OCI-M2 (cell line): ENCODE measurements around the gene WDFY4.
"Not testable (repeated sequence)": the region's sequence is repeated elsewhere in the genome, so short reads cannot be mapped to it uniquely, and the experiment has no call there.

Source experiments
- DNase-seq: peaks from one replicate; lab custom pipeline; 2025; ENCODE audit not compliant: unreplicated experiment; lab: John Stamatoyannopoulos, UW

Gene WDFY4

DNA sequence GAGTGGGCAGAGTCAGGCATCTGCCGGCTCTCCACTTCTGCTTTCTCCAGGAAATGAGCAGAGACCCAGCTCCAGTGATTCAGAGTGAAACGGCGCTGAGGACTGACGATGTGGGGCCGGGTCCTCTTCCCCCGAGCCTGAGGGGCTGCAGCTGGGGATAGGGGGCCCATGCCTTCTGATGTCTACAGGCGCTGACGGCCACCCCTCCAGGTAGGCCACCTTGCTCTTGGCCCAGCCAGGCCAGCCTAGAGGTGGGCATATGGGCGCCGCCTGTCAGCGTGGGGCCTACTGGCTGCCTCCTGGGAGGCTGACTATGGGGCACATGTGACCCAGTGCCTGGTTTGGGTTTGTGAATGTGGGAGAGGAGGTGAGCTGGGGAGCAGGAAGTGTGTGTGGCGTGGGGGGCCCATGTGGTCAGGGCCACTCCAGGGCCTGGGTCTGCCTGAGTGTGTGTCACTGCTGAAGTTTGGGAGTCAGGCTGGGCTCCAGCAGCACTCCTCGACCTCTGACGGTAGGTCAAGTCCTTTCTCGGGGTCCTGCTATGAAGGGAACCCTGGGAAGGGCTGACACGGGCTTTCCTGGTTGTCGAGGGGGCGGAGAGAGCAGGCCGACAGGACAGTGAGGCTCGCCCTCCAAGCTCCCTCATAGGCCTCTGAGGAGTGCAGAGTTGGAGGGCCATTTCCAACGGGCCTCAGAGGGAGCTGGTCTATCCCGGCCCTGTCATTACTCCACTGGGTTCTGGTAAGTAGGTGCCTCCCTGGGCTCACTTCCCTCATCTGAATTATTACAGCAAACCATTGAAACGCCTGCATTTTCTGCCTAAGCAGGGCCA, at the start of gene WDFY4:
WDFY4 (plus strand) TSS at position 82 of the 832 bp plus-strand sequence. CDS start 24,860 bp downstream, outside the sequence.
- DNase-seq, result no peak

GRCh38 chr10:48634984-48635557, 49.6 kb upstream of the WDFY4 start:
- no peak for DNase-seq

DNA sequence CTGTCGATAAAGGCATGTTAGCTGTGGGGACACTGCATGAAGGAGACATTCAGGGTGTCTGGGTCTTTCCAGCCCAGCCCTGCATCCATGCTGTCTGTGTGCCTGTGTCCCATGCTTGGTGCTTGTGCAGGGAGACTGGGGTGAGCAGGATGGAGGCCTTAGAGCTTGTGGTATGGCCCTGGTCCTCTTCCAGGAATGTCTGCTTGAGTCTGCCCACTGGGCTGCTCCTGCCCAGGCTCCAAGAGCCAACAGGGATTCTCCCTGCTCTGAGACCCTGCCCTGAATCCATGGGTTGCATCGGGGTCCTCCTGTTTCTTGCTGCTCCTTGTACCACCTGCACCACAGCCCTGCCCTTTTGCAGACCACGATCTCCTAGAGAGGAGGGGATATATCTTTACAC, 48.4 kb upstream of the WDFY4 start:
- no peak for DNase-seq

GRCh38 chr10:48636901-48637300, 47.8 kb upstream of the WDFY4 start:
- DNase-seq, result no peak

- no peak for DNase-seq
These were observed 46.5 kb upstream of the WDFY4 start for GRCh38 chr10:48638158-48638557.

- no peak for DNase-seq
These were observed 45.7 kb upstream of the WDFY4 start for GRCh38 chr10:48638739-48639527.

GRCh38 chr10:48639632-48640031, 45.0 kb upstream of the WDFY4 start:
- no peak for DNase-seq

- no peak for DNase-seq
These were observed 44.3 kb upstream of the WDFY4 start for GRCh38 chr10:48640326-48640725.

DNA sequence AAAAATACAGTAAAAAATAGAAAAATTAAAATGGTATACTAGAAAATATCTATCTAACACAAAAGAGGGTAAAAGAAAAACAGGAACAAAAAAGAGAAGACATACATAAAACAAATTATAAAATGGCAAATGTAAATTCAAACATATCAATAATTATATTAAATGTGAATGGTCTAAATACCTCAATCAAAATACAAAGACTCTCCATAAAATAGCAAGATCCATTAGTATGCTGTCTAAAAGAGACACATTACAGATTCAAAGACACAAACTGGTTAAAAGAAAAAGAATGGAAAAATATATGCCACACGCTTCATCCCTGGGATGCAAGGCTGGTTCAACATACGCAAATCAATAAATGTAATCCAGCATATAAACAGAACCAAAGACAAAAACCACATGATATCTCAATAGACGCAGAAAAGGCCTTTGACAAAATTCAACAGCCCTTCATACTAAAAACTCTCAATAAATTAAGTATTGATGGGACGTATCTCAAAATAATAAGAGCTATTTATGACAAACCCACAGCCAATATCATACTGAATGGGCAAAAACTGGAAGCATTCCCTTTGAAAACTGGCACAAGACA, 43.5 kb upstream of the WDFY4 start:
- not testable (repeated sequence) for DNase-seq

DNA sequence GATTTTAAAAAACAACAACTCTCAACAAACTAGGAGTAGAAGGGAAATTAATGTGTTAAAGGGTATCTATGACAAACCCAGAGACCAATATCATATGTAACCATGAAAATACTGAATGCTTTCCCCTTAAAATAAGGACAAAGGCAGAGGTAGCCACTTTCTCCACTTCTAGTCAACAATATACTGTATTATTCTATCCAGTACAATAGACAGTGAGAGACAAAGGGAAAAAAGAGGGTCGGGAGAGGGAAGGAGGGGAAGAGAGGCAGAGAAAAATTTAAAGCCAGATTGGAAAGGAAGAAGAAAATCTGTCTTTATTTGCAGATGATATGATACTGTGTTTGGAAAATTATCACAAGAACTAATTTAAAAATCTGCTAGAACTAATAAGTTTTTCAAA, 39.1 kb upstream of the WDFY4 start:
- no peak for DNase-seq

- DNase-seq, result not testable (repeated sequence)
These were observed 37.6 kb upstream of the WDFY4 start for GRCh38 chr10:48647073-48647472.

- DNase-seq, result no peak
These were observed 36.3 kb upstream of the WDFY4 start for GRCh38 chr10:48648172-48648942.

GRCh38 chr10:48649349-48649944, 35.2 kb upstream of the WDFY4 start:
- no peak for DNase-seq

DNA sequence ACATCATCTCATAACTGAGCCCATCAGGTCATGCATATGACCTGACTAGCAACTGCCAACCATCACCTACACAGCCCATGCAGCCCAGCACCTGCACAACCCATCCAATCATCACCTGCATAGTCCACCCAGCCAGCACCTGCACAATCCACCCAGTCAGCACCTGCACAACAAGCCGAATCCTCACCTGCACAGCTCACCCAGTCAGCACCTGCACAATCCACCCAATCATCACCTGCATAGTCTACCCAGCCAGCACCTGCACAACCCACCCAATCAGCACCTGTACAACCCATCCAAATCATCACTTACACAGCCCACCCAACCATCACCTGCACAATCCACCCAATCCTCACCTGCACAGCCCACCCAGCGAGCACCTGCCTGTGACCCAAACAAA, 33.4 kb upstream of the WDFY4 start:
- no peak for DNase-seq

DNA sequence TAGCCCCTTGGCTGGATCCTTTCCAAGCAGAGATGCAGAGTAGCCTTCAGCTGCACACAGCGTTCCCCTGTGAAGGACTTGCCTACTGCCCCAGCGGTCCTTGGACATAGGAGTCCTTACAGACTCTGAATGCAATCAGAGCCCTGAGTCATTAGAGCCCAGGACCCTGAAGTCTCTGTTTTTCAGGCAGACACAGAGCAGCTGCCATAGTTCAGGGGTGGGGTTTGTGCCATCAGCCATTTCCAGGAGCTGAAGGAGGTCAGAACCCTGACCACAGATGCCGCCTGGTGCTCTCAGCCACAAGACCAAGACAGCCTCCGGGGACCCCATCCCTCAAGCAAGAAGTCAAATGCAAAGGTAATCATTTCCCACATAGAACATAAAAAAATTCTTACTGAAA, 32.8 kb upstream of the WDFY4 start:
- no peak for DNase-seq

- DNase-seq, result no peak
These were observed 32.3 kb upstream of the WDFY4 start for GRCh38 chr10:48652344-48652743.

GRCh38 chr10:48653347-48653746, 31.3 kb upstream of the WDFY4 start:
- DNase-seq, result no peak

GRCh38 chr10:48653944-48654698, 30.6 kb upstream of the WDFY4 start:
- no peak for DNase-seq

DNA sequence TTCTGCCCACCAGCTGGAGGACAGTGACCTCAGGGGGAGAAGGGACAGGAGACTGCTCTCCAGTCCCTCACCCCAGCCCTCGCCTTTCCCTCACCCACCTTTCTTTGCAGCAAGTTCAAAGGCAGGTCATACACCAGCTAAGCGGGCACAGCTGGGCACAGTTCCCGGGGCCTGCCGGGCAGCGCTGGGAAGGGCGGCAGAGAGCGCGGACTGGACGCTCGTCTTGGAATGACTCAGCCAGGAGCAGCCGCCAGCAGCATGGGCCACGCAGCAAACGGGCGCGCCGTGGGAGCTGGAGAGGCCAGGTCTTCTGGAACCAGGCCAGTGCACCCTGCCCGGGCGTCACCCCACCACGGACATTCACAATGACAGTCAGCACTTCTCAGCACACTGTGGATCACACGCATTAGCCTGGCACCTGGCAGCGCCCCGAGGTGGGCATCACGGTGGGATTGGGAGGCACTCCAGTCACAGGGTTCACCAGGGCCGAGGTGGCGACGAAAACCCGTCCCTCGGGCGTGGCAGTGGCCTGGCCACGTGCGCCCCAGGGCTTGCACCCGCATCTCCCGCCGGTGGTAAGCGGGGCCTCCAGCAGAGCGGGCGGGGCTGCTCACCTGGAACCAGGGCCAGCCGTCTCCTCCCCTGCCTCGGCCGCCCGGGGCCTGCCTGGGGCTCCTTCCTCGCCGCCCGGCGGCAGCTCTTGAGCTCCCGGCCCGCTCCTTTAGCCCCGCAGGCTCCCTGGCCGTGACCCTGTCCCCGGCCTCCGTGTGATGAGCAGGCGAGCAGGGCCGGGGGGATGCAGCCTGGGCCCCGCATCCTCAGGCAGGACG, 29.0 kb upstream of the WDFY4 start:
- DNase-seq, result no peak
